SKM-1 (cell line): ENCODE data around the gene LSM7.
"Not testable (repeated sequence)": the region's sequence is repeated elsewhere in the genome, so short reads cannot be mapped to it uniquely, and the experiment has no call there.

Source experiments
- DNase-seq: peaks from one replicate; lab custom pipeline; 2025; ENCODE audit not compliant: unreplicated experiment; lab: John Stamatoyannopoulos, UW

Gene LSM7

GRCh38 chr19:2281265-2282061 lies 46.9 kb downstream of the LSM7 start:
- not testable (repeated sequence) for DNase-seq

DNA sequence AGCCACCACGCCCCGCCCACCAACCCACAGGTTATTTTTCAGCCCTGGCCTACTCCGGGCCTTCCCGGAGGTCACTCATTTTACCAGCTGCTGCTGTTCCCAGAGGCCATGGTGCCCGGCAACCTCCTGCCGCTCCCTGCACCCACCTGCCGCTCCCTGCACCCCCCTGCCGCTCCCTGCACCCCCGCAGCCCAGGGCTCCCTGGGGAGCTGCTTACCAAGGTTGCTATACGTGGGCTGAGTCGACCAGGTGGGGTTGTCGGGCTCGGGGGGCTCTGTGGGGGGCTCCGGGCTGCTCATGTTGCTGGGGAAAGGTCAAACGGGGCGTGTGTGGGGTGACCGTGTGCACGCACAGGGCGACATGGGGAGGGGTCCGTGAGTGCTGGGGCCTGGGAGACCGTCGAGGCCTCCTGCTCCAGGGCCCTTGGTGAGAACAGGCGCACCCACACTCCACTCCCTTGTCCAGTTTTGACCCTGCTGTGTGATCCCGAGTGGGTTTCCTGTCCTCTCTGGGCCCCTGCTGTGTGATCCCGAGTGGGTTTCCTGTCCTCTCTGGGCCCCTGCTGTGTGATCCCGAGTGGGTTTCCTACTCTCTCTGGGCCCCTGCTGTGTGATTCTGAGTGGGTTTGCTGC lies 47.6 kb downstream of the LSM7 start:
- DNase-seq = no peak

DNA sequence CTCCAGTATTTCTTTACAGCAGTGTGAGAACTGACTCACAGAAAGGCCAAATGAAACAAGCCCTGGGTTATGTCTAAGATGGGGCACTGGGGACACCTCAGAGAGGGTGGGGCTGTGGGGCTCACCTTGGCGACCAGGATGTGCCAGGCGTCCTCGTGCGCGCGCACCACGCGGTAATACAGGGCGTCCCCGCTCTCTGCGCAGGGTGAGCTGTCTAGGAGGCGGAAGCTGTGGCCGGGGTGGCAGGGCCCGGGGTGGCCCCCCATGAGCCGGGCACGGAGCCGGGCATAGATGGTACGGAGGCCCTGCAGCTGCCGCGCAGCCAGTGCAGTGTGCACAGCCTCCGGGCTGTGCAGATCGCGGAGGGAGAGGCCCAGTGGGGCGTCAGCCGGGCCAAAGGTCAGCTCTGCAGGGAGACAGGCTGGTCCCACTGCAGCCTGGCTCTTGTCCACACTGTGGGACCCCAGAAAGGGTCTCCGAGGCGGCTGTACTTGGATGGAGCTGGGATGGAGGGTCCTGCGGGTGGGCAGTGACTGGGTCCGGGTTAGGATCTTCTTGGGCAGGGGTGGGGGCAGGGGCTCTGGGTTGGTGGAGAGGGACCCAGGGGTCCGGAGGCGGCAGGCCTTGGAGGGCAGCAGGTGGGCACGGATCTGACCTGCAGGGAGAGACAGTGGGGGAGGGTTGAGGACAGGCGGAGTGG lies 49.8 kb downstream of the LSM7 start:
- no peak for DNase-seq

GRCh38 chr19:2277138-2277537 lies 51.2 kb downstream of the LSM7 start:
- DNase-seq = no peak

GRCh38 chr19:2276429-2276986 lies 51.9 kb downstream of the LSM7 start:
- DNase-seq = no peak

GRCh38 chr19:2275588-2276428 lies 52.6 kb downstream of the LSM7 start:
- no peak for DNase-seq

DNA sequence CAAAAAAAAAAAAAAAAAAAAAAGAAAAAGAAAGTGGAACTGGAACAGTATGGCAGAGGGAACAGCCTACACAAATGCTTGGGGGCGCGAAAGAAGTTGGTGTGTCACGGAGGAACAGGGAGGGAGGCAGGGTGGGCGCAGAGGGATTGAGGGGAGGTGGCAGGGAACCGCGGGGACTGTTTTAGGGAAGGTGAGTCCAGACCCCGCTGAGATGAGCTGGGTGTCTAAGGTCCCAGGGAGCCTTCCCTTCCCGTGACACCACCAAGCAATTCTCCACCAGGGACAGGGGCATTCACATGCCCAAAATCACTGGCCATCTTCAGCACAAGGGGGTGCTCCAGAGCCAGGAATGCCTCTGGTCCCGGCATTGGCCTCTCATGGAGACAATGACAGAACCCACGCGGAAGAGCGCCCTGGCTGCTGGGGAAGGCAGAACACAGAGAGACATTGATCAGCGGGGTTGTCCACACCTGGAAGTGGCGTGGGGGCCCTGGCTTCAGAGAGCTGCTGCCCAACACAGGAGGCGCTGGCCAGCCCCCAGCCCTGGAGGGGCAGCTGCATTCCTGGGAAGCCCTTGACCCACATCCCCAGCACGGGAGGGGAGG lies 53.4 kb downstream of the LSM7 start:
- DNase-seq = no peak

GRCh38 chr19:2274185-2274711 lies 54.1 kb downstream of the LSM7 start:
- no peak for DNase-seq

- DNase-seq = peak; percentile 62
Observed at GRCh38 chr19:2273356-2274184, 54.8 kb downstream of the LSM7 start.
